CD4-positive, alpha-beta T cell treated with Interleukin-2 at 100 ng/mL for 4 hours (primary cell): ENCODE data around the gene CWH43.
"Not testable (repeated sequence)": the region's sequence is repeated elsewhere in the genome, so short reads cannot be mapped to it uniquely, and the experiment has no call there.

Experiments used
- DNase-seq: peaks from one replicate; pipeline ENCODE4 v3.0.0-alpha.2; 2020; ENCODE audit warnings: low spot score

CWH43 gene

GRCh38 chr4:48976041-48976440 lies 10.0 kb upstream of the CWH43 start:
- DNase-seq: no peak

- DNase-seq: no peak
Observed at GRCh38 chr4:48979914-48980579, 6.0 kb upstream of the CWH43 start.

DNA sequence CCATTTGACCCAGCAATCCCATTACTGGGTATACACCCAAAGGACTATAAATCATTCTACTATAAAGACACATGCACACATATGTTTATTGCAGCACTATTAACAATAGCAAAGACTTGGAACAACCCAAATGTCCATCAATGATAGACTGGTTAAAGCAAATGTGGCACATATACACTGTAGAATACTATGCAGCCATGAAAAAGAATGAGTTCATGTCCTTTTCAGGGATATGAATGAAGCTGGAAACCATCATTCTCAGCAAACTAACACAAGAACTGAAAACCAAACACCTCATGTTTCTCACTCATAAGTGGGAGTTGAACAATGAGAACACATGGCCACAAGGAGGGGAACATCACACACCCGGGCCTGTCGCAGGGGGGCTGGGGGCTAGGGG lies 2.1 kb upstream of the CWH43 start:
- not testable (repeated sequence) for DNase-seq

- no peak for DNase-seq
Observed at GRCh38 chr4:48985602-48985975, 486 bp upstream of the CWH43 start.

- no peak for DNase-seq
Observed at GRCh38 chr4:48986654-48987164, 634 bp downstream of the CWH43 start.

DNA sequence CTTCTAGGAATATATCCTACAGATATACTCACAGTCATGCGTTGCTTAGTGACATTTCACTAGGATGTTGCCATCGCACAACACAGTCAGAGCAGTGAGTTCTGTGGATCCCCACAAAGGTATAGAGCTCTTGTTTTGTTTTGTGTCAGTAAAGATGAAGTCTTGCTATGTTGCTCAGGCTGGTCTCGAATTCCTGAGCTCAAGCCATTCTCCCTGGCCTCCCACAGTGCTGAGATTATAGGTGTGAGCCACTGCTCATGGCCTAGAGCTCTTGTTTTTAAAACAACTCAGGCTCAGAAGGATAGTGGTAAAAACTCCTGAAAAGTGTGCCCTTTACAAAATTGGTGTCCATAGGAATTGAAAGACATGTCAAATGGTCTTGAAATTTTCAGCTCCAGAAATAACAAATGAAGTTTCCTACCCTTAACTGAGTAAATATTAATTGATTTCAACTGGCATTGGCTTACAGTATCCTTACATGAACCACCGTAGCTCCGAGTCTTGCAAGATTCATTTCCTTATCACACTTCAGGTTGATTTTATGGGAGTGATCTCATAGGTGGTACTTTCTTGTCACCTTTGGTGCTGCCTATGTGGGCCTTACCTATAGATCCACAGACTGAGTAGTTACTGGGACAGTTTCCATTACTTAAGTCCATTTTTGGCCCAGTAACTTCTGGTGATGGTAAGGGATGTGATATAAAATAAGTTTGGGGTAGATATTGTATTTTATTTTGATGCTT lies 3.6 kb downstream of the CWH43 start:
- DNase-seq: no peak

DNA sequence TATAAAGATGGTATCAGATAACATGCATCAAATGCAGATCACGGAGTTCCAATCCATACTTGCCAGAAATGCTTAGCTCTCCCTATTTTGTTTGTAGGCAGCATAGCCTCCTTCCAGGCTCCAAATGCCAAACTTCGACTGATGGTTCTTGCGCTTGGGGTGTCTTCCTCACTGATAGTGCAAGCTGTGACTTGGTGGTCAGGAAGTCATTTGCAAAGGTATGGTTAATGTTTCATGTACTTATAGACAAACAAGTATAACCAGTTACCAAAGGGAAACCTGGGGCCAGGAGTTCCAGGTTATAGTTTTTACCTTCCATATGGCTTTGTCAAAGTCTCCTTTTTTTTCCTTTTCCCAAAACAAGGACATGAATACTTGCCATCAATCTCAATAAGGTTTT lies 5.3 kb downstream of the CWH43 start:
- no peak for DNase-seq

GRCh38 chr4:48997962-48998361 lies 11.9 kb downstream of the CWH43 start:
- DNase-seq: no peak

GRCh38 chr4:48998440-48998839 lies 12.4 kb downstream of the CWH43 start:
- DNase-seq: no peak

- DNase-seq: no peak
Observed at GRCh38 chr4:49000806-49001205, 14.7 kb downstream of the CWH43 start.

- no peak for DNase-seq
Observed at GRCh38 chr4:49002931-49003330, 16.9 kb downstream of the CWH43 start.

- DNase-seq: no peak
Observed at GRCh38 chr4:49018718-49019295, 32.7 kb downstream of the CWH43 start.

- DNase-seq: no peak
Observed at GRCh38 chr4:49032440-49033161, 46.5 kb downstream of the CWH43 start.

- DNase-seq: no peak
Observed at GRCh38 chr4:49036528-49036927, 50.5 kb downstream of the CWH43 start.

DNA sequence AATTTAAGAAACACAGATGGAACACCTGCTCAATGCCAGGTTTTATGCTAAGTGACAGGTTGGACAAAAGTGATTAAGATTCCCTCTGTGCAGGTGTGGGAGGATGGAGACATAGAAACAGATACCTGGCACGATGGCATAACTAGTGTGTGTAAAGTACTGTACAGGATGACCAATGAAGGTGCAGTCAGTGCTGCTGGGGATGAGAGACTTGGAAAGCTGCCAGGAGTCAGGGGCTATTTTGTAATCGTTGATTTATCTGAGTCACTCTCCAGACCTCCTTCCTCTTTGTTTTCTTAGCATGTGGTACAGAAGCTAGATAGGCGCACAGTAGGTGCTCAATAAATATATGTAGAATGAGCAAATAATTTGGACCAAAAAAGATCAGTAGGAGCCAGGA lies 58.2 kb downstream of the CWH43 start:
- DNase-seq: no peak

DNA sequence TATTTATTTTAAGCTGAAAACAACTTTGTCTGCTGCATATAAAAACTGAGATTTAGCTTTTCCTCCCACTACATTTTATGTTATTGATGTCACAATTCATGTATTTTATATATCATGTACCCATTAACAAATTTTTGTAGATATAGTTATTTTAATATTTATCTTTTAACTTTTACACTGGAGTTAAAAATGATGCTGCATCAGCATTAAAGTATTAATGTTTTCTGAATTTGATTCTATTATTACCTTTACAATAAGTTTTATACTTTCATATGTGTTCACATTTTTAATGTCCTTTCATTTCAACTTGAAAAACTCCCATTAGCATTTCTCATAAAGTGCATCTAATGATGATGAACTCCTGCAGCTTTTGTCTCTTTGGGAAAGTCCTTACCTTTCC lies 72.2 kb downstream of the CWH43 start:
- no peak for DNase-seq

- DNase-seq: no peak
Observed at GRCh38 chr4:49063670-49064069, 77.6 kb downstream of the CWH43 start.

DNA sequence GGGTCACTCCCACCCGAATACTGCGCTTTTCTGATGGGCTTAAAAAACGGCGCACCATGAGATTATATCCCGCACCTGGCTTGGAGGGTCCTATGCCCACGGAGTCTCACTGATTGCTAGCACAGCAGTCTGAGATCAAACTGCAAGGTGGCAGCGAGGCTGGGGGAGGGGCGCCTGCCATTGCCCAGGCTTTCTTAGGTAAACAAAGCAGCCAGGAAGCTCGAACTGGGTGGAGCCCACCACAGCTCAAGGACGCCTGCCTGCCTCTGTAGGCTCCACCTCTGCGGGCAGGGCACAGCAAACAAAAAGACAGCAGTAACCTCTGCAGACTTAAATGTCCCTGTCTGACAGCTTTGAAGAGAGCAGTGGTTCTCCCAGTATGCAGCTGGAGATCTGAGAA lies 86.1 kb downstream of the CWH43 start:
- DNase-seq: not testable (repeated sequence)

- DNase-seq: not testable (repeated sequence)
Observed at GRCh38 chr4:49091883-49092282, 105.8 kb downstream of the CWH43 start.

GRCh38 chr4:49092608-49093135 lies 106.6 kb downstream of the CWH43 start:
- not testable (repeated sequence) for DNase-seq

- DNase-seq: not testable (repeated sequence)
Observed at GRCh38 chr4:49096215-49096614, 110.1 kb downstream of the CWH43 start.

- not testable (repeated sequence) for DNase-seq
Observed at GRCh38 chr4:49096627-49097026, 110.6 kb downstream of the CWH43 start.
